Peyer's patch (tissue), 4 donors: ENCODE measurements around the gene TAGLN2. TPM values are rescaled to one million over a fixed set of nuclear protein-coding genes. Genes with fewer than 3 reads are reported as not detected.

Experiments
- DNase-seq, 3 donors: peaks; one replicate each; pipeline ENCODE4 v3.0.0-alpha.2; 2017 to 2019
- H3K27ac ChIP-seq, 4 donors: fragments of 200-600 bp; sonication (generic); one replicate each; pipeline ENCODE4 v1.5.1; 2016 to 2019
- H3K27me3 ChIP-seq, 2 donors: fragments of 200-600 bp; sonication (generic); one replicate each; pipeline ENCODE4 v1.5.1; 2019
- H3K36me3 ChIP-seq, 3 donors: fragments of 200-600 bp; sonication (generic); one replicate each; pipeline ENCODE4 v1.5.1; 2016 to 2019
- H3K4me1 ChIP-seq, 4 donors: fragments of 200-600 bp; sonication (generic); one replicate each; pipeline ENCODE4 v1.5.1; 2016 to 2019
- H3K4me3 ChIP-seq, 4 donors: fragments of 200-600 bp; sonication (generic); 1 replicate in 3 of 4; 2 replicates in 1 of 4; pipeline ENCODE4 v1.5.1; 2016 to 2019; ENCODE audit warnings: mild to moderate bottlenecking in 1 of 4
- H3K9me3 ChIP-seq, 4 donors: fragments of 200-600 bp; sonication (generic); one replicate each; pipeline ENCODE4 v1.5.1; 2016 to 2019; ENCODE audit warnings: mild to moderate bottlenecking in 1 of 4
- CTCF ChIP-seq, 6 experiments: fragments of 450-650 bp in 4 of 6; fragments of 200-600 bp in 2 of 6; sonication (generic) in 1 of 6; IDR thresholded peaks; one replicate each; pipeline ENCODE4 v1.5.1; 2017 to 2019; ENCODE audit warnings: antibody characterized with exemption in 6 of 6, mild to moderate bottlenecking in 3 of 6, moderate library complexity in 1 of 6
- POLR2A ChIP-seq, 2 donors: fragments of 450-650 bp; IDR thresholded peaks; one replicate each; pipeline ENCODE4 v1.5.1; 2017; ENCODE audit warnings: antibody characterized with exemption in 2 of 2, mild to moderate bottlenecking in 2 of 2, moderate library complexity in 2 of 2
- total RNA-seq, 4 donors: library from RNA; depleted of rRNA; stranded (reverse); fragments of >200 nt; gene quantifications; one replicate each; pipeline ENCODE4 v1.1.0, GENCODE V29; 2016

Gene TAGLN2
- total RNA-seq, 4 donors from 2014 or later, result 120 to 304 (median 177) TPM

- Histone ChIP-seq H3K9me3 (no peaks in the 10 kb centered on the region), H3K27ac (no peak overlapping the region), H3K27me3 (no peaks in the 10 kb centered on the region), H3K4me1 (peaks cover 0 to 13% (median 1%) of the 10 kb centered on the region in 4 donors), H3K4me3 (no peak overlapping the region), H3K36me3 (no peaks in the 10 kb centered on the region)
- peak in 1 of 3 donors; percentile 13 for DNase-seq
- TF ChIP-seq POLR2A (IDR thresholded peaks at IDR 0.05) (no peak), CTCF (IDR thresholded peaks at IDR 0.05) (no peak)
Measured at GRCh38 chr1:159884296-159884695, 41.0 kb downstream of the TAGLN2 start.

GRCh38 chr1:159883134-159883533 is 42.2 kb downstream of the TAGLN2 start:
- no peak for DNase-seq
- H3K27me3 ChIP-seq, result no peaks in the 10 kb centered on the region

GRCh38 chr1:159882527-159882862 is 42.8 kb downstream of the TAGLN2 start:
- Histone ChIP-seq H3K4me3 (no peak overlapping the region), H3K9me3 (no peaks in the 10 kb centered on the region), H3K27me3 (no peaks in the 10 kb centered on the region), H3K27ac (peak overlapping the region in 2 of 4 donors; percentile 10 to 18), H3K36me3 (no peaks in the 10 kb centered on the region), H3K4me1 (peaks cover 0 to 13% (median 0%) of the 10 kb centered on the region in 4 donors)
- TF ChIP-seq CTCF (IDR thresholded peaks at IDR 0.05) (no peak), POLR2A (IDR thresholded peaks at IDR 0.05) (no peak)
- no peak for DNase-seq

More at GRCh38 chr1:159883134-159883533, 42.2 kb downstream of the TAGLN2 start:
- Histone ChIP-seq H3K36me3 (no peaks in the 10 kb centered on the region), H3K27ac (no peak overlapping the region), H3K4me3 (no peak overlapping the region), H3K4me1 (peaks cover 0 to 13% (median 0%) of the 10 kb centered on the region in 4 donors), H3K9me3 (no peaks in the 10 kb centered on the region)
- no peak for TF ChIP-seq CTCF (IDR thresholded peaks at IDR 0.05)
- no peak for TF ChIP-seq POLR2A (IDR thresholded peaks at IDR 0.05)

GRCh38 chr1:159881622-159882526 is 43.4 kb downstream of the TAGLN2 start:
- Histone ChIP-seq H3K4me3 (no peak overlapping the region), H3K4me1 (peaks cover 0 to 13% (median 0%) of the 10 kb centered on the region in 4 donors), H3K27ac (peak overlapping the region in 2 of 4 donors; percentile 10 to 18), H3K27me3 (no peaks in the 10 kb centered on the region), H3K36me3 (no peaks in the 10 kb centered on the region), H3K9me3 (no peaks in the 10 kb centered on the region)
- DNase-seq, result peak; percentile 54 to 98 (median 96)
- no peak for TF ChIP-seq POLR2A (IDR thresholded peaks at IDR 0.05)
- no peak for TF ChIP-seq CTCF (IDR thresholded peaks at IDR 0.05)

GRCh38 chr1:159880430-159880829 is 44.9 kb downstream of the TAGLN2 start:
- no peak overlapping the region for H3K4me3 ChIP-seq
- no peaks in the 10 kb centered on the region for H3K27me3 ChIP-seq
- no peaks in the 10 kb centered on the region for H3K36me3 ChIP-seq
- TF ChIP-seq POLR2A (IDR thresholded peaks at IDR 0.05) (no peak), CTCF (IDR thresholded peaks at IDR 0.05) (no peak)
- peaks cover 0 to 13% (median 0%) of the 10 kb centered on the region in 4 donors for H3K4me1 ChIP-seq
- no peaks in the 10 kb centered on the region for H3K9me3 ChIP-seq
- H3K27ac ChIP-seq, result no peak overlapping the region
- DNase-seq, result no peak
